ENCODE measurements around the gene STEAP1.

DNA sequence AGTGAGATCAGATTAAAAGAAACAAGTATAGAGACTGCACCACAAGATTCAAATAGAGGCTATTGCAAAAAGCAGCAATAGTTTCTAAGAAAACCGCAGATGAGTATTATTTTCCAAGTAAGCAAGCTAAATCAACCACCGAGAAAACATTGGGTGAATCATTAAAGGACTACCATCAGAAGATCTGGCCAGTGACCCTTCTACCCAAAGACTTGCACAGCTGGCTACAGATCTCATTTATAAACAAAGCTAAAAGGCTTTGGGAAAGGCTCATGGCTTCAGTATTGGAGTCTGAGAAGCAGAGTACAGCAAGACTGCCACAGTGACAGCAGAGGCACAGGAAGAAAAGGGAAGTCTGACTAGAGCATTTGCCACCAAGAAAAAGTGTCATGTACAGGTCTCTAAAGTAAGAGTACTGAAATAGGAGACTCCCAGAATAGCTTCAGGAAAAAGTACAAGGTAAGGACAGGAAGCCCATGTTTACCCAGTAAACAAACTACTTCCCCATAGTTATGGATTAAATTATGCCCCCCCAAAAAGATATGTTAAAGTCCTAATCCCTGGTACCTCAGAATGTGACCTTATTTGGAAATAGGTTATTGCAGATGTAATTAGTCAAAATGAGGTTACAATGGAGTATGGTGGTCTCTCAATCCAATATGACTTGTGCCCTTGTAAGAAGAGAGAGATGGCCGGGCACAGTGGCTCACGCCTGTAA, 19.0 kb downstream of the STEAP1 start:
- TF ChIP-seq EZH2 (IDR thresholded peaks at IDR 0.05; ENCODE audit: borderline replicate concordance) (no peak), EZH2phosphoT487 (IDR thresholded peaks at IDR 0.05; ENCODE audit: low read depth, severe bottlenecking, unreplicated experiment) (no peak)
- TF ChIP-seq, protein P1, sequence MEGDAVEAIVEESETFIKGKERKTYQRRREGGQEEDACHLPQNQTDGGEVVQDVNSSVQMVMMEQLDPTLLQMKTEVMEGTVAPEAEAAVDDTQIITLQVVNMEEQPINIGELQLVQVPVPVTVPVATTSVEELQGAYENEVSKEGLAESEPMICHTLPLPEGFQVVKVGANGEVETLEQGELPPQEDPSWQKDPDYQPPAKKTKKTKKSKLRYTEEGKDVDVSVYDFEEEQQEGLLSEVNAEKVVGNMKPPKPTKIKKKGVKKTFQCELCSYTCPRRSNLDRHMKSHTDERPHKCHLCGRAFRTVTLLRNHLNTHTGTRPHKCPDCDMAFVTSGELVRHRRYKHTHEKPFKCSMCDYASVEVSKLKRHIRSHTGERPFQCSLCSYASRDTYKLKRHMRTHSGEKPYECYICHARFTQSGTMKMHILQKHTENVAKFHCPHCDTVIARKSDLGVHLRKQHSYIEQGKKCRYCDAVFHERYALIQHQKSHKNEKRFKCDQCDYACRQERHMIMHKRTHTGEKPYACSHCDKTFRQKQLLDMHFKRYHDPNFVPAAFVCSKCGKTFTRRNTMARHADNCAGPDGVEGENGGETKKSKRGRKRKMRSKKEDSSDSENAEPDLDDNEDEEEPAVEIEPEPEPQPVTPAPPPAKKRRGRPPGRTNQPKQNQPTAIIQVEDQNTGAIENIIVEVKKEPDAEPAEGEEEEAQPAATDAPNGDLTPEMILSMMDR (IDR thresholded peaks at IDR 0.05; ENCODE audit: poor library complexity) = no peak
